Prostate gland (tissue), 2 donors: ENCODE results near the gene ITFG1. TPM values are rescaled to one million over a fixed set of nuclear protein-coding genes. Genes with fewer than 3 reads are reported as not detected.
"Not testable (repeated sequence)": the region's sequence is repeated elsewhere in the genome, so short reads cannot be mapped to it uniquely, and the experiment has no call there.

Source experiments
- DNase-seq: peaks from one replicate; pipeline ENCODE4 v3.0.0-alpha.2; 2019; ENCODE audit warnings: low spot score
- H3K27ac ChIP-seq, 2 donors: fragments of 200-600 bp; sonication (generic); 2 replicates each; pipeline ENCODE4 v1.5.1; 2017 to 2019
- H3K27me3 ChIP-seq: fragments of 200-600 bp; sonication (generic); replicated peaks from 2 replicates; pipeline ENCODE4 v1.5.1; 2019; ENCODE audit not compliant: insufficient read depth
- H3K36me3 ChIP-seq, 2 donors: fragments of 200-600 bp; sonication (generic); 1 replicate in 1 of 2; 2 replicates in 1 of 2; pipeline versions ENCODE4 v1.5.1 to v1.8.1; 2017 to 2019
- H3K4me1 ChIP-seq: fragments of 200-600 bp; sonication (generic); replicated peaks from 2 replicates; pipeline ENCODE4 v1.5.1; 2019
- H3K4me3 ChIP-seq, 2 donors: fragments of 200-600 bp; sonication (generic); 2 replicates each; pipeline ENCODE4 v1.5.1; 2017 to 2019
- H3K9me3 ChIP-seq: fragments of 200-600 bp; sonication (generic); 2 replicates; pipeline ENCODE4 v1.5.1; 2017
- CTCF ChIP-seq, 4 experiments: fragments of 200-600 bp in 2 of 4; fragments of 450-650 bp in 2 of 4; sonication (generic) in 2 of 4; IDR thresholded peaks; 1 replicate in 3 of 4; 2 replicates in 1 of 4; pipeline ENCODE4 v1.5.1; 2016 to 2019; ENCODE audit warnings: antibody characterized with exemption in 4 of 4, mild to moderate bottlenecking in 2 of 4, moderate library complexity in 2 of 4
- POLR2A ChIP-seq: fragments of 450-650 bp; IDR thresholded peaks from one replicate; pipeline ENCODE4 v1.6.1; 2016; ENCODE audit warnings: antibody characterized with exemption, mild to moderate bottlenecking
- POLR2AphosphoS5 ChIP-seq: sonication (generic); formaldehyde crosslinking; IDR thresholded peaks from one replicate; pipeline ENCODE4 v1.6.1; 2017; ENCODE audit warnings: antibody characterized with exemption
- WGBS: methylation state at CpG from one replicate; pipeline ENCODE4 v1.1.5; 2018; 5-methylcytosine and 5-hydroxymethylcytosine counted together
- intact Hi-C: fragments of 100-400 bp; cut with DNase I; formaldehyde crosslinking; loops from one replicate; pipeline ENCODE4 v1.14.2; 2022
- total RNA-seq, 2 donors: library from RNA; depleted of rRNA; stranded (reverse); fragments of >200 nt; gene quantifications; one replicate each; pipeline ENCODE4 v1.1.0, GENCODE V29; 2016

Gene ITFG1
- total RNA-seq, 2 donors from 2014 or later, result 49.1 to 104 TPM

GRCh38 chr16:47358816-47359215 is 102.0 kb downstream of the ITFG1 start:
- H3K4me1 ChIP-seq, result no peaks in the 10 kb centered on the region
- no peaks in the 10 kb centered on the region for H3K9me3 ChIP-seq
- H3K27me3 ChIP-seq, result no peaks in the 10 kb centered on the region
- DNase-seq, result no peak
- no peak for TF ChIP-seq POLR2A
- TF ChIP-seq POLR2AphosphoS5, result no peak
- no peak for TF ChIP-seq CTCF (IDR thresholded peaks at IDR 0.05)
- H3K4me3 ChIP-seq, result no peak overlapping the region
- 99% methylated on average over 2 of the region's 2 CpGs for WGBS
- intact Hi-C loops, result no loop called here
- H3K36me3 ChIP-seq, result no peaks in the 10 kb centered on the region
- H3K27ac ChIP-seq, result no peak overlapping the region

GRCh38 chr16:47349029-47349428 is 111.8 kb downstream of the ITFG1 start:
- intact Hi-C loops, H3K27ac ChIP-seq, DNase-seq, H3K27me3 ChIP-seq, H3K9me3 ChIP-seq, H3K36me3 ChIP-seq, H3K4me3 ChIP-seq, H3K4me1 ChIP-seq: not testable (repeated sequence)
- WGBS, result 88% methylated on average over 2 of the region's 2 CpGs

GRCh38 chr16:47347021-47347696 is 113.7 kb downstream of the ITFG1 start:
- H3K4me3 ChIP-seq, H3K9me3 ChIP-seq, H3K36me3 ChIP-seq, H3K27ac ChIP-seq, H3K27me3 ChIP-seq, H3K4me1 ChIP-seq, DNase-seq, intact Hi-C loops: not testable (repeated sequence)
- WGBS, result over 99% methylated on average over 23 of the region's 23 CpGs

GRCh38 chr16:47342055-47342454 is 118.8 kb downstream of the ITFG1 start:
- TF ChIP-seq POLR2AphosphoS5, result no peak
- TF ChIP-seq POLR2A, result no peak
- no peak for TF ChIP-seq CTCF (IDR thresholded peaks at IDR 0.05)
- intact Hi-C loops, result no loop called here
- Histone ChIP-seq H3K4me1 (no peaks in the 10 kb centered on the region), H3K27me3 (no peaks in the 10 kb centered on the region), H3K9me3 (no peaks in the 10 kb centered on the region), H3K27ac (no peak overlapping the region), H3K4me3 (no peak overlapping the region), H3K36me3 (no peaks in the 10 kb centered on the region)
- WGBS, result 86% methylated on average over 2 of the region's 2 CpGs
- DNase-seq, result no peak

GRCh38 chr16:47330562-47330961 is 130.3 kb downstream of the ITFG1 start:
- DNase-seq, H3K9me3 ChIP-seq, H3K36me3 ChIP-seq, H3K27me3 ChIP-seq, H3K27ac ChIP-seq, intact Hi-C loops, H3K4me1 ChIP-seq, H3K4me3 ChIP-seq: not testable (repeated sequence)
- WGBS, result 96% methylated on average over 3 of the region's 3 CpGs

- H3K36me3 ChIP-seq, DNase-seq, H3K4me1 ChIP-seq, H3K27ac ChIP-seq, H3K27me3 ChIP-seq, H3K4me3 ChIP-seq, intact Hi-C loops, H3K9me3 ChIP-seq: not testable (repeated sequence)
- WGBS, result 100% methylated on average over 2 of the region's 2 CpGs
Measured at GRCh38 chr16:47324309-47324708, 136.6 kb downstream of the ITFG1 start.

- intact Hi-C loops, result no loop called here
- H3K36me3 ChIP-seq, result no peaks in the 10 kb centered on the region
- DNase-seq, result no peak
- no peak overlapping the region for H3K27ac ChIP-seq
- no peaks in the 10 kb centered on the region for H3K9me3 ChIP-seq
- no peaks in the 10 kb centered on the region for H3K4me1 ChIP-seq
- no peaks in the 10 kb centered on the region for H3K27me3 ChIP-seq
- no peak overlapping the region for H3K4me3 ChIP-seq
- TF ChIP-seq POLR2A (no peak), POLR2AphosphoS5 (no peak), CTCF (IDR thresholded peaks at IDR 0.05) (no peak)
Measured at GRCh38 chr16:47323241-47323640, 137.6 kb downstream of the ITFG1 start.
